Mesenchymal stem cell (in vitro differentiated cells and primary cell): ENCODE measurements around the gene SCD5.
"Not testable (repeated sequence)": the region's sequence is repeated elsewhere in the genome, so short reads cannot be mapped to it uniquely, and the experiment has no call there.

Experiments
- DNase-seq: peaks from one replicate; pipeline ENCODE4 v3.0.0-alpha.2; 2013
- H2AFZ ChIP-seq: one replicate; pipeline ENCODE4 v1.6.1; 2013; ENCODE audit warnings: low read depth, mild to moderate bottlenecking, control low read depth, inconsistent platforms, low read length, moderate library complexity
- H2AK5ac ChIP-seq: 2 replicates; pipeline ENCODE4 v1.6.1; 2013; ENCODE audit warnings: low read length, moderate library complexity, mild to moderate bottlenecking, inconsistent platforms; ENCODE audit not compliant: severe bottlenecking
- H2BK120ac ChIP-seq: one replicate; pipeline ENCODE4 v1.6.1; 2013; ENCODE audit warnings: low read depth, mild to moderate bottlenecking, inconsistent platforms, low read length, moderate library complexity
- H2BK12ac ChIP-seq, 2 experiments: one replicate each; pipeline ENCODE4 v1.6.1; 2013; ENCODE audit warnings: inconsistent platforms in 2 of 2, low read length in 2 of 2, mild to moderate bottlenecking in 2 of 2, moderate library complexity in 2 of 2, control low read depth in 1 of 2
- H2BK15ac ChIP-seq: one replicate; pipeline ENCODE4 v1.6.1; 2013; ENCODE audit warnings: mild to moderate bottlenecking, low read depth, inconsistent platforms; ENCODE audit not compliant: poor library complexity, severe bottlenecking
- H2BK5ac ChIP-seq: 2 replicates; pipeline ENCODE4 v1.6.1; 2013; ENCODE audit warnings: low read depth, mild to moderate bottlenecking, low read length, control low read depth, inconsistent platforms; ENCODE audit not compliant: poor library complexity, severe bottlenecking
- H3K14ac ChIP-seq, 2 experiments: one replicate each; pipeline ENCODE4 v1.6.1; 2013; ENCODE audit warnings: inconsistent platforms in 2 of 2, low read length in 2 of 2, control low read depth in 1 of 2, mild to moderate bottlenecking in 1 of 2, moderate library complexity in 1 of 2
- H3K18ac ChIP-seq, 2 experiments: one replicate each; pipeline ENCODE4 v1.6.1; 2013; ENCODE audit warnings: inconsistent platforms in 2 of 2, low read length in 2 of 2, control low read depth in 1 of 2, low read depth in 1 of 2, mild to moderate bottlenecking in 1 of 2
- H3K23ac ChIP-seq, 2 experiments: one replicate each; pipeline ENCODE4 v1.6.1; 2013; ENCODE audit warnings: inconsistent platforms in 2 of 2, low read length in 2 of 2, mild to moderate bottlenecking in 2 of 2, moderate library complexity in 2 of 2, control low read depth in 1 of 2
- H3K27ac ChIP-seq: 2 replicates; pipeline ENCODE4 v1.5.1; 2013; ENCODE audit warnings: mild to moderate bottlenecking, moderate library complexity, low read length, control low read depth, inconsistent platforms; ENCODE audit not compliant: poor library complexity, severe bottlenecking
- H3K27me3 ChIP-seq, 2 experiments: 2 replicates each; pipeline versions ENCODE4 v1.6.1 to v1.7.0; 2013; ENCODE audit warnings: low read length in 2 of 2, mild to moderate bottlenecking in 2 of 2, moderate library complexity in 2 of 2, control low read depth in 1 of 2, inconsistent platforms in 1 of 2; ENCODE audit not compliant: control insufficient read depth in 1 of 2, insufficient read depth in 1 of 2
- H3K36me3 ChIP-seq, 2 experiments: 2 replicates each; pipeline versions ENCODE4 v1.6.1 to v1.7.0; 2013; ENCODE audit warnings: low read length in 2 of 2, control low read depth in 1 of 2, inconsistent platforms in 1 of 2, low read depth in 1 of 2, mild to moderate bottlenecking in 1 of 2; ENCODE audit not compliant: insufficient read depth in 2 of 2, control insufficient read depth in 1 of 2
- H3K4ac ChIP-seq, 2 experiments: one replicate each; pipeline ENCODE4 v1.6.1; 2013; ENCODE audit warnings: inconsistent platforms in 2 of 2, low read length in 2 of 2, mild to moderate bottlenecking in 2 of 2, moderate library complexity in 2 of 2, control low read depth in 1 of 2, low read depth in 1 of 2
- H3K4me1 ChIP-seq: 2 replicates; pipeline ENCODE4 v1.6.1; 2013; ENCODE audit warnings: low read depth, low read length, control low read depth; ENCODE audit not compliant: control insufficient read depth, insufficient read depth
- H3K4me2 ChIP-seq: 2 replicates; pipeline ENCODE4 v1.6.1; 2013; ENCODE audit warnings: low read length, mild to moderate bottlenecking, inconsistent platforms; ENCODE audit not compliant: poor library complexity, severe bottlenecking
- H3K4me3 ChIP-seq, 2 experiments: 2 replicates each; pipeline versions ENCODE4 v1.5.1 to v1.7.0; 2013; ENCODE audit warnings: low read length in 2 of 2, mild to moderate bottlenecking in 2 of 2, control low read depth in 1 of 2, low read depth in 1 of 2; ENCODE audit not compliant: insufficient read depth in 1 of 2
- H3K79me1 ChIP-seq: replicated peaks from 2 replicates; pipeline ENCODE4 v1.6.1; 2013; ENCODE audit warnings: mild to moderate bottlenecking, control low read depth, low read length, inconsistent platforms; ENCODE audit not compliant: poor library complexity, severe bottlenecking
- H3K9ac ChIP-seq: 2 replicates; pipeline ENCODE4 v1.7.0; 2013; ENCODE audit warnings: mild to moderate bottlenecking, low read length, moderate library complexity
- H3K9me3 ChIP-seq: 2 replicates; pipeline ENCODE4 v1.7.0; 2013; ENCODE audit warnings: mild to moderate bottlenecking, low read length; ENCODE audit not compliant: control insufficient read depth
- H4K8ac ChIP-seq: one replicate; pipeline ENCODE4 v1.6.1; 2013; ENCODE audit warnings: inconsistent platforms, mild to moderate bottlenecking, low read length, moderate library complexity
- H4K91ac ChIP-seq: one replicate; pipeline ENCODE4 v1.6.1; 2013; ENCODE audit warnings: mild to moderate bottlenecking, low read length, inconsistent platforms
- WGBS: methylation state at CpG from one replicate; pipeline ENCODE4 v1.1.7; 2013; ENCODE audit warnings: mixed read lengths; 5-methylcytosine and 5-hydroxymethylcytosine counted together

The SCD5 gene

DNA sequence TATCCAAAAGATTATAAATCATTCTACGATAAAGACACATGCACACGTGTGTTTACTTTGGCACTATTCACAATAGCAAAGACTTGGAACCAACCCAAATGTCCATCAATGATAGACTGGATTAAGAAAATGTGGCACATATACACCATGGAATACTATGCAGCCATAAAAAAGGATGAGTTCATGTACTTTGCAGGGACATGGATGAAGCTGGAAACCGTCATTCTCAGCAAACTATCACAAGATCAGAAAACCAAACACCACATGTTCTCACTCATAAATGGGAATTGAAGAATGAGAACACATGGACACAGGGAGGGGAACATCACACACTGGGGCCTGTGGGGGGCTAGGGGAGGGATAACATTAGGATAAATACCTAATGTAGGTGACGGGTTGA is 34.5 kb upstream of the SCD5 start:
- not testable (repeated sequence) for H3K4me2 ChIP-seq, H3K27me3 ChIP-seq, H3K23ac ChIP-seq, H2BK12ac ChIP-seq, H4K91ac ChIP-seq, DNase-seq, H4K8ac ChIP-seq, H2AFZ ChIP-seq, H3K4me1 ChIP-seq, H2BK120ac ChIP-seq, H3K79me1 ChIP-seq, H3K9me3 ChIP-seq, H2BK5ac ChIP-seq, H3K9ac ChIP-seq, H2BK15ac ChIP-seq, H3K27ac ChIP-seq, H3K4ac ChIP-seq, H3K14ac ChIP-seq, H3K4me3 ChIP-seq, H3K18ac ChIP-seq, H2AK5ac ChIP-seq
- H3K36me3 ChIP-seq = peaks cover 14 to 80% of the 10 kb centered on the region in 2 experiments
- whole genome bisulfite sequencing = 100% methylated on average over 2 of the region's 4 CpGs

DNA sequence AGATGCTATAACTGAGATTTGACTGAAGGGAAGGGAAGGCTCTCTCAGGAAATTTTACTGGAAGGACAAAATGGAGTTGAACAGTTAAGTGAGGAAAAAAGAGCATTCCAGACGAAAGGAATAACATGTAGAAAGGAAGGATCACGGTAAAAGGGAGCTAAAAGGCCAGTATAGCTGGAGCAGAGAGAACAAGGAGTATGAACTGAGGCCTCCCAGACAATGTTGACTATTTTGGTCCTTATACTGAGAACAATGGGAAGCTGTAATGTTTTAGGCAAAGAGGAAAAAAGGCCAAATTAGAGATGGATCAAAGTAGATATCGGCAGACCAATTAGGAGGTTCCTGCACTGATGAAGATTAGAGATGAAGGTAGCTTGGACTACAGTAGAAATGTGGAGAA is 26.8 kb upstream of the SCD5 start:
- no peak overlapping the region for H2AK5ac ChIP-seq
- no peak overlapping the region for H3K4ac ChIP-seq
- no peak overlapping the region for H3K14ac ChIP-seq
- no peaks in the 10 kb centered on the region for H3K27me3 ChIP-seq
- WGBS = 97% methylated on average over 3 of the region's 3 CpGs
- H3K9me3 ChIP-seq = no peaks in the 10 kb centered on the region
- peaks cover 11% of the 10 kb centered on the region for H3K79me1 ChIP-seq
- no peak for DNase-seq
- H3K36me3 ChIP-seq = peaks cover 27 to 99% of the 10 kb centered on the region in 2 experiments
- no peak overlapping the region for H3K18ac ChIP-seq
- no peak overlapping the region for H2BK120ac ChIP-seq
- no peaks in the 10 kb centered on the region for H3K4me1 ChIP-seq
- H3K4me3 ChIP-seq = no peak overlapping the region
- H4K91ac ChIP-seq = no peak overlapping the region
- H2BK15ac ChIP-seq = no peak overlapping the region
- H4K8ac ChIP-seq = no peak overlapping the region
- no peak overlapping the region for H3K9ac ChIP-seq
- H3K4me2 ChIP-seq = no peak overlapping the region
- no peak overlapping the region for H2BK12ac ChIP-seq
- H3K23ac ChIP-seq = no peak overlapping the region
- no peak overlapping the region for H2AFZ ChIP-seq
- no peak overlapping the region for H2BK5ac ChIP-seq
- H3K27ac ChIP-seq = no peak overlapping the region

- H3K27ac ChIP-seq = no peak overlapping the region
- H3K79me1 ChIP-seq = peaks cover 10% of the 10 kb centered on the region
- 86% methylated on average over 4 of the region's 5 CpGs for WGBS
- no peak overlapping the region for H3K18ac ChIP-seq
- no peak overlapping the region for H2AFZ ChIP-seq
- H2BK12ac ChIP-seq = no peak overlapping the region
- H3K4me3 ChIP-seq = no peak overlapping the region
- DNase-seq = no peak
- no peak overlapping the region for H2BK15ac ChIP-seq
- H3K9me3 ChIP-seq = no peaks in the 10 kb centered on the region
- H2BK120ac ChIP-seq = no peak overlapping the region
- no peak overlapping the region for H3K4me2 ChIP-seq
- no peaks in the 10 kb centered on the region for H3K4me1 ChIP-seq
- H3K36me3 ChIP-seq = peaks cover 28 to 97% of the 10 kb centered on the region in 2 experiments
- no peak overlapping the region for H3K4ac ChIP-seq
- H2BK5ac ChIP-seq = no peak overlapping the region
- H3K9ac ChIP-seq = no peak overlapping the region
- no peak overlapping the region for H4K8ac ChIP-seq
- no peak overlapping the region for H2AK5ac ChIP-seq
- H4K91ac ChIP-seq = no peak overlapping the region
- no peaks in the 10 kb centered on the region for H3K27me3 ChIP-seq
- H3K23ac ChIP-seq = no peak overlapping the region
- no peak overlapping the region for H3K14ac ChIP-seq
Observed at GRCh38 chr4:82823062-82823461, 24.5 kb upstream of the SCD5 start.

DNA sequence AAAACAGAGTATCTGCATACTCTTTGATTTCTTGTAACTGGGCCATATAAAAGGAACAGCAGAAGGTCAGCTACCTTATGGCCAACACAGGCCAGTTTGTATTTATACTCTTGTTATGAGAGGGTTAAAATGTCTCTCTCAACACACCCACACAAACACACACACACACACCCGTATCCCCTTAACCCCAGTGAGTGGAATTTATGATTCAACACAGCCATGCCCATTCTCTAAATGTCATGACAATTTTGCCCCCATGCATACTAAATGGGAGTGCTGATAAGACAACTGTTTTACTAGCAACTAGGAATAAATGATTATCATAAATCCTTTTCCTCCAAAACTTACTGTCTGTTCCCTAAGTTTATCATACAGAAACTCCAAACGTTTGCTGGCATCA is 22.1 kb upstream of the SCD5 start:
- H2BK15ac ChIP-seq = no peak overlapping the region
- H3K79me1 ChIP-seq = peaks cover 6% of the 10 kb centered on the region
- no peak overlapping the region for H3K18ac ChIP-seq
- H4K8ac ChIP-seq = peak overlapping the region; percentile 42
- H3K9ac ChIP-seq = no peak overlapping the region
- no peak overlapping the region for H2BK5ac ChIP-seq
- no peak overlapping the region for H2AFZ ChIP-seq
- no peak overlapping the region for H3K4ac ChIP-seq
- H3K9me3 ChIP-seq = no peaks in the 10 kb centered on the region
- H3K27me3 ChIP-seq = no peaks in the 10 kb centered on the region
- no peak overlapping the region for H3K4me3 ChIP-seq
- peaks cover 29 to 90% of the 10 kb centered on the region in 2 experiments for H3K36me3 ChIP-seq
- no peaks in the 10 kb centered on the region for H3K4me1 ChIP-seq
- no peak overlapping the region for H2BK120ac ChIP-seq
- no peak overlapping the region for H3K4me2 ChIP-seq
- no peak overlapping the region for H3K14ac ChIP-seq
- 67% methylated on average over 1 of the region's 2 CpGs for WGBS
- no peak overlapping the region for H3K27ac ChIP-seq
- H2AK5ac ChIP-seq = no peak overlapping the region
- no peak overlapping the region for H3K23ac ChIP-seq
- DNase-seq = no peak
- H2BK12ac ChIP-seq = no peak overlapping the region
- H4K91ac ChIP-seq = no peak overlapping the region
